SU-DHL-6 (cell line): Measurements from ENCODE around the gene STK39.

ENCODE experiments used
- CTCF ChIP-seq: fragments of 200-600 bp; sonication (generic); IDR thresholded peaks from one replicate; pipeline ENCODE4 v1.5.1; 2017; ENCODE audit warnings: antibody characterized with exemption, mild to moderate bottlenecking, low read length, moderate library complexity; ENCODE audit not compliant: insufficient read depth, poor library complexity, severe bottlenecking
- EZH2phosphoT487 ChIP-seq: fragments of 200-600 bp; sonication (generic), shearing (Covaris generic); conservative IDR thresholded peaks from 2 replicates; pipeline ENCODE4 v1.6.1; 2018; ENCODE audit warnings: mild to moderate bottlenecking, antibody characterized with exemption, low read length, moderate library complexity, mixed read lengths

GRCh38 chr2:168116448-168116847, 130.9 kb downstream of the STK39 start:
- TF ChIP-seq CTCF = no peak
- no peak for TF ChIP-seq EZH2phosphoT487
